Measurements from ENCODE around the gene MYBPC1. TPM values are rescaled to one million over a fixed set of nuclear protein-coding genes. Genes with fewer than 3 reads are reported as not detected.

The MYBPC1 gene, protein sequence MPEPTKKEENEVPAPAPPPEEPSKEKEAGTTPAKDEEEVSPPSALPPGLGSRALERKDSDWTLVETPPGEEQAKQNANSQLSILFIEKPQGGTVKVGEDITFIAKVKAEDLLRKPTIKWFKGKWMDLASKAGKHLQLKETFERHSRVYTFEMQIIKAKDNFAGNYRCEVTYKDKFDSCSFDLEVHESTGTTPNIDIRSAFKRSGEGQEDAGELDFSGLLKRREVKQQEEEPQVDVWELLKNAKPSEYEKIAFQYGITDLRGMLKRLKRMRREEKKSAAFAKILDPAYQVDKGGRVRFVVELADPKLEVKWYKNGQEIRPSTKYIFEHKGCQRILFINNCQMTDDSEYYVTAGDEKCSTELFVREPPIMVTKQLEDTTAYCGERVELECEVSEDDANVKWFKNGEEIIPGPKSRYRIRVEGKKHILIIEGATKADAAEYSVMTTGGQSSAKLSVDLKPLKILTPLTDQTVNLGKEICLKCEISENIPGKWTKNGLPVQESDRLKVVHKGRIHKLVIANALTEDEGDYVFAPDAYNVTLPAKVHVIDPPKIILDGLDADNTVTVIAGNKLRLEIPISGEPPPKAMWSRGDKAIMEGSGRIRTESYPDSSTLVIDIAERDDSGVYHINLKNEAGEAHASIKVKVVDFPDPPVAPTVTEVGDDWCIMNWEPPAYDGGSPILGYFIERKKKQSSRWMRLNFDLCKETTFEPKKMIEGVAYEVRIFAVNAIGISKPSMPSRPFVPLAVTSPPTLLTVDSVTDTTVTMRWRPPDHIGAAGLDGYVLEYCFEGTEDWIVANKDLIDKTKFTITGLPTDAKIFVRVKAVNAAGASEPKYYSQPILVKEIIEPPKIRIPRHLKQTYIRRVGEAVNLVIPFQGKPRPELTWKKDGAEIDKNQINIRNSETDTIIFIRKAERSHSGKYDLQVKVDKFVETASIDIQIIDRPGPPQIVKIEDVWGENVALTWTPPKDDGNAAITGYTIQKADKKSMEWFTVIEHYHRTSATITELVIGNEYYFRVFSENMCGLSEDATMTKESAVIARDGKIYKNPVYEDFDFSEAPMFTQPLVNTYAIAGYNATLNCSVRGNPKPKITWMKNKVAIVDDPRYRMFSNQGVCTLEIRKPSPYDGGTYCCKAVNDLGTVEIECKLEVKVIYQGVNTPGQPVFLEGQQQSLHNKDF
- not detected in 2 replicates for total RNA-seq (2021)
- long read RNA-seq = 0 reads

DNA sequence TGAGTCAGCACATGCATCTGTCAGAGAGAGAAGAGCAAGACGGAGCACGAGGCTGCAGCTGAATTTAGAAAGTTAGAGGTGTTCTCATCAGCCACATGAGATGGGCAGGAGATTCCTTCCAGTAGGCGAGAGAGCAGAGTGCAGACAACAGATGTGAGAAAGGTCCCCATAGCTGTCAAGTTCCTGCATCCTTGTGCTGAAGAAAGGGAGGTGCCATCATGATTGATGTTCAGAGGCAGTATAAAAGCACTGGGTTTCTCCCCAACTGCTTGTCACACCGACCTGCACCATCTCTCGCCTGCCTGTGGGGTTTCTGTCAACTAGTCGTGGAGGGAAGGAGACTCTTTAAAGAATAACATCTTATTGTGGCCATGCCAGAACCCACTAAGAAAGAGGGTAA, at the start of gene MYBPC1:
TSS of gene MYBPC1 (plus strand) at position 272 of the 400 bp plus-strand sequence. CDS start at position 372, 100 bp downstream.
- Histone ChIP-seq H4K91ac (ENCODE audit: insufficient read length, low read depth, low read length) (no peak within 1 kb of the TSS), H3K23me2 (ENCODE audit: insufficient read length, low read depth, low read length, poor library complexity, severe bottlenecking) (no peaks in the 10 kb centered on the region), H4K8ac (replicated peaks; ENCODE audit: insufficient read length, low read depth, low read length) (no peak within 1 kb of the TSS), H3K4me2 (ENCODE audit: insufficient read depth, insufficient read length, low read length) (no peak within 1 kb of the TSS), H3K79me1 (ENCODE audit: insufficient read depth, low read depth, low read length, poor library complexity, severe bottlenecking) (no peaks in the 10 kb centered on the region), H3K14ac (ENCODE audit: insufficient read depth, low read length) (no peak within 1 kb of the TSS; the same call in 1 of the 2 replicates), H3K9ac (ENCODE audit: extremely low read depth, insufficient read length, low read length) (no peak within 1 kb of the TSS), H2BK5ac (ENCODE audit: insufficient read length, low read length) (no peak within 1 kb of the TSS), H2BK12ac (ENCODE audit: insufficient read length, low read depth, low read length) (no peak within 1 kb of the TSS), H3K9me3 (ENCODE audit: control insufficient read depth, low read depth, low read length) (no peaks in the 10 kb centered on the region), H4K20me1 (ENCODE audit: control insufficient read depth, insufficient read depth, insufficient read length) (no peaks in the 10 kb centered on the region), H3K27me3 (ENCODE audit: insufficient read depth, low read length) (no peaks in the 10 kb centered on the region), H3T11ph (ENCODE audit: low read length) (no peak within 1 kb of the TSS), H2BK120ac (ENCODE audit: low read depth, low read length, poor library complexity, severe bottlenecking) (no peak within 1 kb of the TSS), H3K4ac (ENCODE audit: low read depth, low read length) (no peak within 1 kb of the TSS), H3K23ac (ENCODE audit: insufficient read length, low read depth, low read length) (no peak within 1 kb of the TSS), H3K56ac (ENCODE audit: insufficient read length, low read depth, low read length) (no peak within 1 kb of the TSS), H3K27ac (ENCODE audit: insufficient read length, low read depth, low read length) (no peak within 1 kb of the TSS), H3K18ac (ENCODE audit: insufficient read length, low read depth, low read length) (no peak within 1 kb of the TSS), H3K4me1 (ENCODE audit: insufficient read depth, low read length) (no peaks in the 10 kb centered on the region; the same call in 1 of the 2 replicates), H3K79me2 (ENCODE audit: insufficient read depth, low read length) (no peaks in the 10 kb centered on the region), H2BK20ac (ENCODE audit: low read depth, low read length, poor library complexity, severe bottlenecking) (no peak within 1 kb of the TSS), H2BK15ac (ENCODE audit: low read depth, low read length) (no peak within 1 kb of the TSS), H2AK5ac (ENCODE audit: insufficient read length, low read length) (no peak within 1 kb of the TSS), H4K5ac (ENCODE audit: insufficient read length, low read depth, low read length) (no peak within 1 kb of the TSS), H2AFZ (ENCODE audit: low read length) (no peak within 1 kb of the TSS)
- H3K4me3 Mint-ChIP-seq = no peak within 1 kb of the TSS
- H3K9me3 Mint-ChIP-seq = no peaks in the 10 kb centered on the region
- no peaks in the 10 kb centered on the region for H3K27me3 Mint-ChIP-seq (ENCODE audit: low read depth)
- no peak within 1 kb of the TSS; a peak in 1 of 7 replicates for H3K27ac Mint-ChIP-seq
- peaks cover 18 to 19% of the 10 kb centered on the region in 2 experiments for H3K4me1 Mint-ChIP-seq
- TF ChIP-seq, protein P1, sequence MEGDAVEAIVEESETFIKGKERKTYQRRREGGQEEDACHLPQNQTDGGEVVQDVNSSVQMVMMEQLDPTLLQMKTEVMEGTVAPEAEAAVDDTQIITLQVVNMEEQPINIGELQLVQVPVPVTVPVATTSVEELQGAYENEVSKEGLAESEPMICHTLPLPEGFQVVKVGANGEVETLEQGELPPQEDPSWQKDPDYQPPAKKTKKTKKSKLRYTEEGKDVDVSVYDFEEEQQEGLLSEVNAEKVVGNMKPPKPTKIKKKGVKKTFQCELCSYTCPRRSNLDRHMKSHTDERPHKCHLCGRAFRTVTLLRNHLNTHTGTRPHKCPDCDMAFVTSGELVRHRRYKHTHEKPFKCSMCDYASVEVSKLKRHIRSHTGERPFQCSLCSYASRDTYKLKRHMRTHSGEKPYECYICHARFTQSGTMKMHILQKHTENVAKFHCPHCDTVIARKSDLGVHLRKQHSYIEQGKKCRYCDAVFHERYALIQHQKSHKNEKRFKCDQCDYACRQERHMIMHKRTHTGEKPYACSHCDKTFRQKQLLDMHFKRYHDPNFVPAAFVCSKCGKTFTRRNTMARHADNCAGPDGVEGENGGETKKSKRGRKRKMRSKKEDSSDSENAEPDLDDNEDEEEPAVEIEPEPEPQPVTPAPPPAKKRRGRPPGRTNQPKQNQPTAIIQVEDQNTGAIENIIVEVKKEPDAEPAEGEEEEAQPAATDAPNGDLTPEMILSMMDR (conservative IDR thresholded peaks at IDR 0.05) = no peak
- DNase-seq = peak; percentile 43
- no peaks in the 10 kb centered on the region for H3K36me3 Mint-ChIP-seq (ENCODE audit: insufficient read depth in 1 of 3, low read depth in 3 of 3)
- no CpG with 5 or more reads among the region's 6 CpGs for WGBS (ENCODE audit: extremely low coverage, insufficient read length, low lambda C conversion rate)
